ENCODE results near the gene COL11A1.

- TF ChIP-seq CTCF (IDR thresholded peaks at IDR 0.05; ENCODE audit: low read depth, low read length, poor library complexity, severe bottlenecking): no peak
- no peak for TF ChIP-seq EZH2phosphoT487 (IDR thresholded peaks at IDR 0.05; ENCODE audit: borderline replicate concordance, low read length)
Measured at GRCh38 chr1:102875756-102876155, 232.6 kb downstream of the COL11A1 start.

Data from DOHH2 (cell line).